ENCODE data around the gene WBP1L. TPM values are rescaled to one million over a fixed set of nuclear protein-coding genes. Genes with fewer than 3 reads are reported as not detected.

The WBP1L gene
- total RNA-seq, 4 donors from 2014 or later = 92.8 to 185 (median 154) TPM

GRCh38 chr10:102727037-102727818 is 16.5 kb upstream of the WBP1L start:
- TF ChIP-seq, protein P1, sequence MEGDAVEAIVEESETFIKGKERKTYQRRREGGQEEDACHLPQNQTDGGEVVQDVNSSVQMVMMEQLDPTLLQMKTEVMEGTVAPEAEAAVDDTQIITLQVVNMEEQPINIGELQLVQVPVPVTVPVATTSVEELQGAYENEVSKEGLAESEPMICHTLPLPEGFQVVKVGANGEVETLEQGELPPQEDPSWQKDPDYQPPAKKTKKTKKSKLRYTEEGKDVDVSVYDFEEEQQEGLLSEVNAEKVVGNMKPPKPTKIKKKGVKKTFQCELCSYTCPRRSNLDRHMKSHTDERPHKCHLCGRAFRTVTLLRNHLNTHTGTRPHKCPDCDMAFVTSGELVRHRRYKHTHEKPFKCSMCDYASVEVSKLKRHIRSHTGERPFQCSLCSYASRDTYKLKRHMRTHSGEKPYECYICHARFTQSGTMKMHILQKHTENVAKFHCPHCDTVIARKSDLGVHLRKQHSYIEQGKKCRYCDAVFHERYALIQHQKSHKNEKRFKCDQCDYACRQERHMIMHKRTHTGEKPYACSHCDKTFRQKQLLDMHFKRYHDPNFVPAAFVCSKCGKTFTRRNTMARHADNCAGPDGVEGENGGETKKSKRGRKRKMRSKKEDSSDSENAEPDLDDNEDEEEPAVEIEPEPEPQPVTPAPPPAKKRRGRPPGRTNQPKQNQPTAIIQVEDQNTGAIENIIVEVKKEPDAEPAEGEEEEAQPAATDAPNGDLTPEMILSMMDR (IDR thresholded peaks at IDR 0.05; ENCODE audit: low read depth) = no peak

GRCh38 chr10:102729029-102730026 is 14.4 kb upstream of the WBP1L start:
- TF ChIP-seq, protein P1 (IDR thresholded peaks at IDR 0.05; ENCODE audit: low read depth) = no peak

- TF ChIP-seq, protein P1 (IDR thresholded peaks at IDR 0.05; ENCODE audit: low read depth) = no peak
Observed at GRCh38 chr10:102731222-102731800, 12.4 kb upstream of the WBP1L start.

GRCh38 chr10:102732661-102733060 is 11.1 kb upstream of the WBP1L start:
- TF ChIP-seq, protein P1 (IDR thresholded peaks at IDR 0.05; ENCODE audit: low read depth) = no peak

DNA sequence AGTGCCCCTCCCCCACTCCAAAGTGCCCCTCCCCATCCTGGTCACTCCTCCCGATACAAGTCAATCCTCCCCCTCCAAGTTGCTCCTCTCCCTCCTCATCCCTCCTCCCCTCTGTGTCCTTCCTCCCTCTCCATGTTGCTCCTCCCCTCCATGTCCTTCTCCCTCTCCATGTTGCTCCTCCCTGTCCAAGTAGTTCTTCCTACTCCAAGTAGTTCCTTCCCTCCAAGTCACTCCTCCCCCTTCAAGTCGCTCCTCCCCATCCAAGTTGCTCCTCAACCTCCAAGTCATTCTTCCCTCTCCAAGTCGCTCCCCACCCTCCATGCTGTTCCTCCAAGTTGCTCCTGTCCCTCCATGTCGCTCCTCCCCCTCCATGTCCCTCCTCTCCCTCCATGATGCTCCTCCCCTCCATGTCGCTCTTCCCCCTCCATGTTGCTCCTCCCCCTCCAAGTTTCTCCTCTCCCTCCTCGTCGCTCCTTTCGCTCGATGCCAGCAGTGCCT is 8.6 kb upstream of the WBP1L start:
- TF ChIP-seq, protein P1 (IDR thresholded peaks at IDR 0.05; ENCODE audit: low read depth) = no peak

GRCh38 chr10:102738692-102739121 is 5.0 kb upstream of the WBP1L start:
- TF ChIP-seq, protein P1 (IDR thresholded peaks at IDR 0.05; ENCODE audit: low read depth) = no peak
